Endothelial cell of umbilical vein (primary cell): ENCODE results near the gene CCDC86. TPM values are rescaled to one million over a fixed set of nuclear protein-coding genes. Genes with fewer than 3 reads are reported as not detected.

Experiments used
- BruUV-seq: library from RNA; stranded (reverse); fragments of 400-500 nt; replicated peaks from 2 replicates; lab custom pipeline; 2021; lab: Mats Ljungman, UMichigan
- CTCF ChIA-PET: fragments of 300-600, 350-600 bp; sonication (Branson Sonifier 250); formaldehyde crosslinking; loops from one replicate; lab custom pipeline; 2021; ENCODE audit warnings: antibody characterized with exemption, inconsistent platforms; lab: Charles Lee
- POLR2A ChIA-PET: fragments of 300-600, 350-600 bp; sonication (Branson Sonifier 250); formaldehyde crosslinking; loops from one replicate; lab custom pipeline; 2021; ENCODE audit warnings: antibody characterized with exemption, inconsistent platforms; lab: Charles Lee
- DNase-seq: peaks from one replicate; pipeline ENCODE4 v3.0.0-alpha.2; 2011; ENCODE audit warnings: low read depth, low spot score
- FAIRE-seq: peaks from 2 replicates; lab custom pipeline; 2011; peaks lifted over from hg19 to GRCh38; lab: Jason Lieb, UNC
- H2AFZ ChIP-seq: 2 replicates; pipeline ENCODE4 v1.6.0; 2012; ENCODE audit warnings: low read depth, low read length, control low read depth, inconsistent platforms
- H3K27ac ChIP-seq: 2 replicates; pipeline ENCODE4 v1.5.1; 2011; ENCODE audit warnings: low read depth, mild to moderate bottlenecking, control low read depth, low read length, moderate library complexity; ENCODE audit not compliant: insufficient read depth
- H3K27me3 ChIP-seq, 2 experiments: 2 replicates each; pipeline versions ENCODE4 v1.6.0 to v1.6.1; 2011; ENCODE audit warnings: low read length in 2 of 2, mixed read lengths in 1 of 2; ENCODE audit not compliant: control insufficient read depth in 2 of 2, insufficient read depth in 2 of 2
- H3K36me3 ChIP-seq, 2 experiments: 2 replicates in 1 of 2; 3 replicates in 1 of 2; pipeline ENCODE4 v1.5.1; 2011; ENCODE audit warnings: low read length in 2 of 2, mild to moderate bottlenecking in 1 of 2, moderate library complexity in 1 of 2; ENCODE audit not compliant: control insufficient read depth in 2 of 2, insufficient read depth in 2 of 2; ENCODE audit errors: extremely low read depth in 1 of 2
- H3K4me1 ChIP-seq: 3 replicates; pipeline ENCODE4 v1.5.1; 2011; ENCODE audit warnings: mild to moderate bottlenecking, low read length; ENCODE audit not compliant: control insufficient read depth, insufficient read depth; ENCODE audit errors: extremely low read depth
- H3K4me2 ChIP-seq: 2 replicates; pipeline ENCODE4 v1.6.1; 2011; ENCODE audit warnings: low read length, control low read depth, mixed read lengths; ENCODE audit not compliant: insufficient read depth
- H3K4me3 ChIP-seq, 3 experiments: fragments of 200-600 bp in 1 of 3; sonication (generic), shearing (Covaris generic) in 1 of 3; replicated peaks in 1 of 3; 2 replicates each; pipeline ENCODE4 v1.5.1; 2011 to 2016; ENCODE audit warnings: control low read depth in 3 of 3, low read length in 3 of 3, mild to moderate bottlenecking in 2 of 3, inconsistent platforms in 1 of 3, low read depth in 1 of 3, moderate library complexity in 1 of 3; ENCODE audit not compliant: insufficient read depth in 1 of 3
- H3K79me2 ChIP-seq: 2 replicates; pipeline ENCODE4 v1.6.0; 2012; ENCODE audit warnings: low read length, inconsistent platforms; ENCODE audit not compliant: control insufficient read depth, insufficient read depth
- H3K9ac ChIP-seq: replicated peaks from 2 replicates; pipeline ENCODE3; 2011; ENCODE audit warnings: low read length, control low read depth; ENCODE audit not compliant: insufficient read depth; ENCODE audit errors: extremely low read depth
- H3K9me1 ChIP-seq: replicated peaks from 3 replicates; pipeline ENCODE4 v1.6.0; 2011; ENCODE audit warnings: mild to moderate bottlenecking, low read length; ENCODE audit not compliant: control insufficient read depth, insufficient read depth; ENCODE audit errors: extremely low read depth
- H3K9me3 ChIP-seq: replicated peaks from 2 replicates; pipeline ENCODE4 v1.5.1; 2012; ENCODE audit warnings: low read length, inconsistent platforms; ENCODE audit not compliant: control insufficient read depth, insufficient read depth
- H4K20me1 ChIP-seq: replicated peaks from 2 replicates; pipeline ENCODE3; 2011; ENCODE audit warnings: mild to moderate bottlenecking, low read length; ENCODE audit not compliant: control insufficient read depth, insufficient read depth; ENCODE audit errors: extremely low read depth
- EZH2 ChIP-seq: IDR thresholded peaks from 2 replicates; pipeline ENCODE4 v1.6.1; 2012; ENCODE audit warnings: borderline replicate concordance, low read depth, mild to moderate bottlenecking, moderate library complexity, low read length, inconsistent platforms; ENCODE audit not compliant: severe bottlenecking
- FOS ChIP-seq: IDR thresholded peaks from 2 replicates; pipeline ENCODE4 v1.6.1; 2011; ENCODE audit warnings: mild to moderate bottlenecking, low read length, moderate library complexity, borderline replicate concordance; ENCODE audit not compliant: insufficient read depth
- GATA2 ChIP-seq: IDR thresholded peaks from 2 replicates; pipeline ENCODE4 v1.7.0; 2011; ENCODE audit warnings: low read depth, mild to moderate bottlenecking, moderate library complexity, mixed read lengths, low read length; ENCODE audit not compliant: insufficient read length, insufficient read depth
- JUN ChIP-seq: IDR thresholded peaks from 2 replicates; pipeline ENCODE4 v1.6.1; 2011; ENCODE audit warnings: borderline replicate concordance, low read depth; ENCODE audit not compliant: insufficient read length, insufficient read depth
- MAX ChIP-seq: IDR thresholded peaks from 2 replicates; pipeline ENCODE4 v1.6.1; 2011; ENCODE audit not compliant: insufficient read depth, insufficient read length
- MYC ChIP-seq: IDR thresholded peaks from one replicate; pipeline ENCODE4 v1.6.1; 2011; ENCODE audit warnings: mild to moderate bottlenecking, low read depth, low read length
- POLR2A ChIP-seq: IDR thresholded peaks from 2 replicates; pipeline ENCODE4 v1.6.1; 2012; ENCODE audit warnings: low read depth, mild to moderate bottlenecking, control low read depth, low read length
- POLR2AphosphoS5 ChIP-seq: IDR thresholded peaks from 2 replicates; pipeline ENCODE4 v1.6.1; 2012; ENCODE audit warnings: low read depth, mild to moderate bottlenecking, control low read depth, low read length, moderate library complexity; ENCODE audit not compliant: insufficient read depth
- dilution Hi-C: fragments of 300-500 bp; cut with MboI; formaldehyde crosslinking; loops from one replicate; pipeline ENCODE4 v1.15.0; 2019; ENCODE audit warnings: low sequenced_read_pairs; ENCODE audit not compliant: extremely low pct_ligation_motif_present
- intact Hi-C: fragments of 100-400 bp; cut with micrococcal nuclease; formaldehyde crosslinking; loops from one replicate; pipeline ENCODE4 v1.10.0; 2022
- polyA plus RNA-seq, 4 experiments: library from polyadenylated mRNA; depleted of rRNA in 3 of 4; stranded (reverse) in 3 of 4; unstranded in 1 of 4; fragments of >200 nt; gene quantifications; 2 replicates each; pipeline versions ENCODE4 v1.2.1 to v1.2.3, GENCODE V29; 2011 to 2012; ENCODE audit warnings: missing spikeins in 1 of 4
- total RNA-seq: library from RNA; stranded (reverse); gene quantifications from 2 replicates; pipeline ENCODE4 v1.2.3, GENCODE V29; 2021
- TF ChIP-seq, protein P1 (sequence below), 2 donors: IDR thresholded peaks; 1 replicate in 1 of 2; 2 replicates in 1 of 2; pipeline ENCODE4 v1.5.1; 2011; ENCODE audit warnings: low read length in 2 of 2, mild to moderate bottlenecking in 2 of 2, moderate library complexity in 2 of 2, control low read depth in 1 of 2, inconsistent platforms in 1 of 2, low read depth in 1 of 2; ENCODE audit not compliant: insufficient read depth in 1 of 2; ENCODE audit errors: extremely low read depth in 1 of 2

The CCDC86 gene
- total and polyA plus RNA-seq, 2 donors (not counting 3 experiments of a cell fraction or from before 2014, with no cell fraction given) = 29.8 to 60.8 TPM

DNA sequence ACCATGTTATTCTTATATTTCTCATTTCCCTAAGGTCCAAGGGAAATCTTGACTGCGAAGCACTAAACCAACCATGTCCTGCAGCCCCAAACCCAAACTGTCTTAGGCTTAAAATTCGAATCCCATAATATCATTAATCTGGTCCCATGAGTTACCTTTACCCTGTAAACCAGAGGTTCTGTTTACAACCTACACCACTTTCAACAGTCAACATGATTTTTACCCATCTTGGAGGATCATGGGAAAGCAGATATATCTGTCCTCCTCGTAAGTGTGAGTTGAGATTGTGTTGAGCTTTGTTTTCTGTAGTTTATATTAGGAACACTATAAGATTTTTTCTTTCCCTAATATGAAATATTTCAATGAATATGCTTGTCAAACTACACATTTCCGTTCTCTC lies 58.1 kb downstream of the CCDC86 start:
- ChIA-PET CTCF (interaction anchor here (0.6 to 13.1 kb wide), 56 partner anchors 8 to 552 kb away, joined by 3 to 300 read pairs (median 5); partner anchors contain the start of genes PTGDR2, TMEM109, TMEM132A and ZP1), POLR2A (interaction anchor here (0.6 to 1.0 kb wide), 3 partner anchors 14 to 68 kb away, joined by 3 to 4 read pairs (median 4); partner anchors contain the start of gene TMEM109)
- no TSS peak for BruUV-seq
- Histone ChIP-seq H3K27me3 (no peaks in the 10 kb centered on the region), H3K9me3 (no peaks in the 10 kb centered on the region), H3K9me1 (no peaks in the 10 kb centered on the region), H4K20me1 (no peaks in the 10 kb centered on the region), H3K36me3 (peaks cover 37 to 54% of the 10 kb centered on the region in 2 experiments), H3K4me2 (no peak overlapping the region), H3K9ac (no peak overlapping the region), H3K4me1 (peaks cover 9% of the 10 kb centered on the region), H2AFZ (no peak overlapping the region), H3K4me3 (no peak overlapping the region), H3K79me2 (peaks cover 29% of the 10 kb centered on the region), H3K27ac (no peak overlapping the region)
- no peak for FAIRE-seq
- dilution Hi-C loops (no loop called here), intact Hi-C loops (loop anchor here (1.0 kb wide), 2 partner anchors 69 to 125 kb away; no protein-coding TSS in a partner anchor)
- DNase-seq = no peak
- TF ChIP-seq GATA2 = no peak
- no peak for TF ChIP-seq POLR2A
- TF ChIP-seq POLR2AphosphoS5 = no peak
- no peak for TF ChIP-seq FOS
- no peak for TF ChIP-seq MYC
- TF ChIP-seq MAX = no peak
- TF ChIP-seq, protein P1, sequence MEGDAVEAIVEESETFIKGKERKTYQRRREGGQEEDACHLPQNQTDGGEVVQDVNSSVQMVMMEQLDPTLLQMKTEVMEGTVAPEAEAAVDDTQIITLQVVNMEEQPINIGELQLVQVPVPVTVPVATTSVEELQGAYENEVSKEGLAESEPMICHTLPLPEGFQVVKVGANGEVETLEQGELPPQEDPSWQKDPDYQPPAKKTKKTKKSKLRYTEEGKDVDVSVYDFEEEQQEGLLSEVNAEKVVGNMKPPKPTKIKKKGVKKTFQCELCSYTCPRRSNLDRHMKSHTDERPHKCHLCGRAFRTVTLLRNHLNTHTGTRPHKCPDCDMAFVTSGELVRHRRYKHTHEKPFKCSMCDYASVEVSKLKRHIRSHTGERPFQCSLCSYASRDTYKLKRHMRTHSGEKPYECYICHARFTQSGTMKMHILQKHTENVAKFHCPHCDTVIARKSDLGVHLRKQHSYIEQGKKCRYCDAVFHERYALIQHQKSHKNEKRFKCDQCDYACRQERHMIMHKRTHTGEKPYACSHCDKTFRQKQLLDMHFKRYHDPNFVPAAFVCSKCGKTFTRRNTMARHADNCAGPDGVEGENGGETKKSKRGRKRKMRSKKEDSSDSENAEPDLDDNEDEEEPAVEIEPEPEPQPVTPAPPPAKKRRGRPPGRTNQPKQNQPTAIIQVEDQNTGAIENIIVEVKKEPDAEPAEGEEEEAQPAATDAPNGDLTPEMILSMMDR (IDR thresholded peaks at IDR 0.05; ENCODE audit: extremely low read depth in 1 of 2, insufficient read depth in 1 of 2, low read depth in 1 of 2, low read length in 2 of 2) = no peak
- TF ChIP-seq EZH2 = no peak
- TF ChIP-seq JUN = no peak

Other genes with a start within 250 kb of the CCDC86 start
- not detected in 2 replicates for gene MS4A8, start 142.5 kb upstream of the CCDC86 start, total RNA-seq
- not detected in 2 replicates for gene MS4A8, start 142.5 kb upstream of the CCDC86 start, polyA plus RNA-seq
- gene MS4A18, start 117.4 kb upstream of the CCDC86 start, total RNA-seq = not detected in 2 replicates
- not detected in 2 replicates for gene MS4A18, start 117.4 kb upstream of the CCDC86 start, polyA plus RNA-seq
- not detected in 2 replicates for gene MS4A15, start 85.2 kb upstream of the CCDC86 start, total RNA-seq
- gene MS4A15, start 85.2 kb upstream of the CCDC86 start, polyA plus RNA-seq = not detected in 2 replicates
- not detected in 2 replicates for gene MS4A10, start 56.8 kb upstream of the CCDC86 start, total RNA-seq
- not detected in 2 replicates for gene MS4A10, start 56.8 kb upstream of the CCDC86 start, polyA plus RNA-seq
- gene PTGDR2, start 13.8 kb downstream of the CCDC86 start, total RNA-seq = 0.15 TPM in 1 of 2 replicates, not detected in the other
- gene PTGDR2, start 13.8 kb downstream of the CCDC86 start, polyA plus RNA-seq = not detected in 2 replicates
- not detected in 2 replicates for gene ZP1, start 25.4 kb downstream of the CCDC86 start, total RNA-seq
- not detected in 2 replicates for gene ZP1, start 25.4 kb downstream of the CCDC86 start, polyA plus RNA-seq
- gene PRPF19, start 64.5 kb downstream of the CCDC86 start, total RNA-seq = 114 and 126 TPM in 2 replicates
- 97.1 and 121 TPM in 2 replicates for gene PRPF19, start 64.5 kb downstream of the CCDC86 start, polyA plus RNA-seq
- 172 and 192 TPM in 2 replicates for gene TMEM109, start 72.0 kb downstream of the CCDC86 start, total RNA-seq
- 141 and 143 TPM in 2 replicates for gene TMEM109, start 72.0 kb downstream of the CCDC86 start, polyA plus RNA-seq
- gene TMEM132A, start 82.3 kb downstream of the CCDC86 start, total RNA-seq = 106 and 120 TPM in 2 replicates
- gene TMEM132A, start 82.3 kb downstream of the CCDC86 start, polyA plus RNA-seq = 74.3 and 97.9 TPM in 2 replicates
- gene SLC15A3, start 110.1 kb downstream of the CCDC86 start, total RNA-seq = 1.7 and 4.4 TPM in 2 replicates
- gene SLC15A3, start 110.1 kb downstream of the CCDC86 start, polyA plus RNA-seq = 3.3 TPM in 2 replicates
- not detected in 2 replicates for gene CD6, start 129.6 kb downstream of the CCDC86 start, total RNA-seq
- gene CD6, start 129.6 kb downstream of the CCDC86 start, polyA plus RNA-seq = not detected in 2 replicates